ENCODE results near the gene C5orf24. TPM values are rescaled to one million over a fixed set of nuclear protein-coding genes. Genes with fewer than 3 reads are reported as not detected.
"Not testable (repeated sequence)": the region's sequence is repeated elsewhere in the genome, so short reads cannot be mapped to it uniquely, and the experiment has no call there.

Gene C5orf24
- total RNA-seq, 4 donors from 2014 or later = 45.3 to 93.8 (median 58.3) TPM

- no peaks in the 10 kb centered on the region for H3K9me3 ChIP-seq
- intact Hi-C loops (cut with DNase I; ENCODE audit: low total_unique reads) = no loop called here
- no peak for DNase-seq
- H3K4me1 ChIP-seq = no peaks in the 10 kb centered on the region
- H3K27ac ChIP-seq = no peak overlapping the region
- TF ChIP-seq POLR2A (IDR thresholded peaks at IDR 0.05) (no peak), CTCF (IDR thresholded peaks at IDR 0.05) (no peak)
- H3K36me3 ChIP-seq = no peaks in the 10 kb centered on the region
- H3K4me3 ChIP-seq = no peak overlapping the region
- no peaks in the 10 kb centered on the region for H3K27me3 ChIP-seq
Measured at GRCh38 chr5:134840811-134841210, 5.0 kb upstream of the C5orf24 start.

GRCh38 chr5:134844252-134844651, 1.5 kb upstream of the C5orf24 start:
- DNase-seq = no peak

GRCh38 chr5:134845335-134845851, 375 bp upstream of the C5orf24 start:
- H3K4me3 ChIP-seq = peak overlapping the region; percentile 82 to 85
- intact Hi-C loops (cut with DNase I; ENCODE audit: low total_unique reads) = no loop called here
- no peaks in the 10 kb centered on the region for H3K9me3 ChIP-seq
- peak overlapping the region; percentile 93 to 97 for H3K27ac ChIP-seq
- DNase-seq = no peak
- TF ChIP-seq CTCF (IDR thresholded peaks at IDR 0.05) = peak in 1 of 4 experiments; percentile 22
- TF ChIP-seq POLR2A (IDR thresholded peaks at IDR 0.05) = no peak
- no peaks in the 10 kb centered on the region for H3K36me3 ChIP-seq
- no peaks in the 10 kb centered on the region for H3K27me3 ChIP-seq
- peaks cover 9 to 12% of the 10 kb centered on the region in 2 donors for H3K4me1 ChIP-seq

More at GRCh38 chr5:134844252-134844651, 1.5 kb upstream of the C5orf24 start:
- Histone ChIP-seq H3K27me3 (no peaks in the 10 kb centered on the region), H3K4me1 (peaks cover 9 to 12% of the 10 kb centered on the region in 2 donors), H3K9me3 (no peaks in the 10 kb centered on the region), H3K27ac (no peak overlapping the region), H3K4me3 (no peak overlapping the region), H3K36me3 (no peaks in the 10 kb centered on the region)
- intact Hi-C loops (cut with DNase I; ENCODE audit: low total_unique reads) = no loop called here
- TF ChIP-seq CTCF (IDR thresholded peaks at IDR 0.05) (no peak), POLR2A (IDR thresholded peaks at IDR 0.05) (no peak)

GRCh38 chr5:134846641-134846960, 833 bp downstream of the C5orf24 start:
- Histone ChIP-seq H3K4me1 (peaks cover 9 to 12% of the 10 kb centered on the region in 2 donors), H3K27ac (peak overlapping the region; percentile 93 to 97), H3K27me3 (no peaks in the 10 kb centered on the region), H3K9me3 (no peaks in the 10 kb centered on the region), H3K4me3 (peak overlapping the region; percentile 82 to 85), H3K36me3 (no peaks in the 10 kb centered on the region)
- no peak for TF ChIP-seq POLR2A (IDR thresholded peaks at IDR 0.05)
- TF ChIP-seq CTCF (IDR thresholded peaks at IDR 0.05) = no peak
- DNase-seq = no peak
- intact Hi-C loops (cut with DNase I; ENCODE audit: low total_unique reads) = no loop called here

GRCh38 chr5:134849434-134849933, 3.7 kb downstream of the C5orf24 start:
- H3K27ac ChIP-seq; H3K36me3 ChIP-seq; DNase-seq; intact Hi-C loops (cut with DNase I; ENCODE audit: low total_unique reads); H3K4me3 ChIP-seq; H3K9me3 ChIP-seq; H3K27me3 ChIP-seq: not testable (repeated sequence)
- H3K4me1 ChIP-seq = peaks cover 9 to 12% of the 10 kb centered on the region in 2 donors

Data from uterus (tissue), 4 donors.